HG03469 (cell line): Measurements from ENCODE around the gene RHBDF1.
A peak's percentile ranks its signal among the peaks of the same experiment; 100 is the strongest.
"Not testable (repeated sequence)": the region's sequence is repeated elsewhere in the genome, so short reads cannot be mapped to it uniquely, and the experiment has no call there.

ENCODE experiments used
- ATAC-seq: cut with Tn5 transposase; IDR thresholded peaks from one replicate; pipeline ENCODE4 v1.9.1; 2021; ENCODE audit warnings: mild to moderate bottlenecking, moderate library complexity, moderate number of reproducible peaks; ENCODE audit not compliant: unreplicated experiment

The RHBDF1 gene

GRCh38 chr16:38941-39892 lies 33.2 kb downstream of the RHBDF1 start:
- ATAC-seq = no peak

- ATAC-seq = not testable (repeated sequence)
Measured at GRCh38 chr16:38206-38605, 34.2 kb downstream of the RHBDF1 start.

GRCh38 chr16:37511-37910 lies 34.9 kb downstream of the RHBDF1 start:
- no peak for ATAC-seq

- ATAC-seq = no peak
Measured at GRCh38 chr16:36336-36984, 36.0 kb downstream of the RHBDF1 start.

GRCh38 chr16:35678-36305 lies 36.6 kb downstream of the RHBDF1 start:
- ATAC-seq = no peak

GRCh38 chr16:35011-35677 lies 37.3 kb downstream of the RHBDF1 start:
- ATAC-seq = no peak

GRCh38 chr16:34648-34987 lies 37.8 kb downstream of the RHBDF1 start:
- ATAC-seq = no peak

GRCh38 chr16:33877-34647 lies 38.4 kb downstream of the RHBDF1 start:
- ATAC-seq = no peak

GRCh38 chr16:33154-33876 lies 39.1 kb downstream of the RHBDF1 start:
- ATAC-seq = not testable (repeated sequence)

GRCh38 chr16:30627-31026 lies 41.8 kb downstream of the RHBDF1 start:
- not testable (repeated sequence) for ATAC-seq

GRCh38 chr16:25926-26348 lies 46.5 kb downstream of the RHBDF1 start:
- ATAC-seq = peak; percentile 49

- not testable (repeated sequence) for ATAC-seq
Measured at GRCh38 chr16:24151-24550, 48.3 kb downstream of the RHBDF1 start.

GRCh38 chr16:20886-21285 lies 51.5 kb downstream of the RHBDF1 start:
- not testable (repeated sequence) for ATAC-seq

- not testable (repeated sequence) for ATAC-seq
Measured at GRCh38 chr16:17062-17765, 55.2 kb downstream of the RHBDF1 start.

GRCh38 chr16:10772-11171 lies 61.7 kb downstream of the RHBDF1 start:
- ATAC-seq = not testable (repeated sequence)

GRCh38 chr16:9903-10665 lies 62.3 kb downstream of the RHBDF1 start:
- ATAC-seq = no peak
